Activated CD8-positive, alpha-beta memory T cell treated with anti-CD3 and anti-CD28 coated beads, Interleukin-2, amount 50 U/mL, for 1 hour (primary cell): ENCODE data around the gene NDC1.
"Not testable (repeated sequence)": the region's sequence is repeated elsewhere in the genome, so short reads cannot be mapped to it uniquely, and the experiment has no call there.

Source experiments
- DNase-seq: peaks from one replicate; pipeline ENCODE4 v3.0.0-alpha.2; 2020; ENCODE audit errors: extremely low read depth

NDC1 gene

GRCh38 chr1:53822931-53823330 is 15.2 kb downstream of the NDC1 start:
- DNase-seq, result no peak

- DNase-seq, result no peak
These were observed 16.7 kb downstream of the NDC1 start for GRCh38 chr1:53821380-53821779.

GRCh38 chr1:53819387-53819786 is 18.7 kb downstream of the NDC1 start:
- DNase-seq, result no peak

- not testable (repeated sequence) for DNase-seq
These were observed 21.5 kb downstream of the NDC1 start for GRCh38 chr1:53816584-53816983.

GRCh38 chr1:53815484-53815883 is 22.6 kb downstream of the NDC1 start:
- DNase-seq, result not testable (repeated sequence)

- no peak for DNase-seq
These were observed 26.7 kb downstream of the NDC1 start for GRCh38 chr1:53811414-53811851.

GRCh38 chr1:53810497-53810896 is 27.6 kb downstream of the NDC1 start:
- DNase-seq, result no peak

GRCh38 chr1:53810007-53810406 is 28.1 kb downstream of the NDC1 start:
- no peak for DNase-seq

- DNase-seq, result no peak
These were observed 30.2 kb downstream of the NDC1 start for GRCh38 chr1:53807916-53808315.

GRCh38 chr1:53804791-53805505 is 33.1 kb downstream of the NDC1 start:
- DNase-seq, result no peak

- no peak for DNase-seq
These were observed 33.9 kb downstream of the NDC1 start for GRCh38 chr1:53804181-53804580.

- no peak for DNase-seq
These were observed 37.5 kb downstream of the NDC1 start for GRCh38 chr1:53800621-53801020.

- DNase-seq, result no peak
These were observed 39.0 kb downstream of the NDC1 start for GRCh38 chr1:53799141-53799540.

GRCh38 chr1:53792806-53793205 is 45.3 kb downstream of the NDC1 start:
- no peak for DNase-seq

- DNase-seq, result no peak
These were observed 50.4 kb downstream of the NDC1 start for GRCh38 chr1:53787655-53788054.

GRCh38 chr1:53783056-53783455 is 55.0 kb downstream of the NDC1 start:
- no peak for DNase-seq

GRCh38 chr1:53781654-53782053 is 56.4 kb downstream of the NDC1 start:
- DNase-seq, result no peak

GRCh38 chr1:53777272-53777671 is 60.8 kb downstream of the NDC1 start:
- no peak for DNase-seq

GRCh38 chr1:53771648-53772047 is 66.4 kb downstream of the NDC1 start:
- no peak for DNase-seq

- DNase-seq, result no peak
These were observed 68.3 kb downstream of the NDC1 start for GRCh38 chr1:53769780-53770179.

GRCh38 chr1:53769184-53769583 is 68.9 kb downstream of the NDC1 start:
- no peak for DNase-seq

- DNase-seq, result no peak
These were observed 71.2 kb downstream of the NDC1 start for GRCh38 chr1:53766831-53767405.

GRCh38 chr1:53766194-53766742 is 71.8 kb downstream of the NDC1 start:
- no peak for DNase-seq
